ENCODE data around the gene LIN28B.

DNA sequence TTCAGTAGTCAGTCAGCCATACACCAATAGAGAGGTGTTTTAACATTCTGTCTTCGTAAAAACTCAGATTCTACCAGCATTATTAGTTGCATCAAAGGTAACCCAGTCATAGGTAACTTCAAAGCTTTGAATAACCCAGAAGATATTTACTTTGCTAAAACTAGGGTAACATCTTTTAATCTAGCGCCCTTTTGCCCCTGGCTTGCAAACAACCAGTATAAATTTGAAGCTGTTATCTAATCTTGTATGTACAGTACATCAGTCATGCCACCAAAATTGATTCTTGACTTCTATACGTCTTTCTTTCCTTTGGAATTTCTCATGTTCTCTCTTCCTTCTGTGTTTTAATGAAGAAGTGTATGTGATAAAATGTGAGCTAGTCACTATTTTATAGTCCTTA lies 109.3 kb downstream of the LIN28B start:
- TF ChIP-seq, protein P1, sequence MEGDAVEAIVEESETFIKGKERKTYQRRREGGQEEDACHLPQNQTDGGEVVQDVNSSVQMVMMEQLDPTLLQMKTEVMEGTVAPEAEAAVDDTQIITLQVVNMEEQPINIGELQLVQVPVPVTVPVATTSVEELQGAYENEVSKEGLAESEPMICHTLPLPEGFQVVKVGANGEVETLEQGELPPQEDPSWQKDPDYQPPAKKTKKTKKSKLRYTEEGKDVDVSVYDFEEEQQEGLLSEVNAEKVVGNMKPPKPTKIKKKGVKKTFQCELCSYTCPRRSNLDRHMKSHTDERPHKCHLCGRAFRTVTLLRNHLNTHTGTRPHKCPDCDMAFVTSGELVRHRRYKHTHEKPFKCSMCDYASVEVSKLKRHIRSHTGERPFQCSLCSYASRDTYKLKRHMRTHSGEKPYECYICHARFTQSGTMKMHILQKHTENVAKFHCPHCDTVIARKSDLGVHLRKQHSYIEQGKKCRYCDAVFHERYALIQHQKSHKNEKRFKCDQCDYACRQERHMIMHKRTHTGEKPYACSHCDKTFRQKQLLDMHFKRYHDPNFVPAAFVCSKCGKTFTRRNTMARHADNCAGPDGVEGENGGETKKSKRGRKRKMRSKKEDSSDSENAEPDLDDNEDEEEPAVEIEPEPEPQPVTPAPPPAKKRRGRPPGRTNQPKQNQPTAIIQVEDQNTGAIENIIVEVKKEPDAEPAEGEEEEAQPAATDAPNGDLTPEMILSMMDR (IDR thresholded peaks at IDR 0.05 in 2 of 3, conservative IDR thresholded peaks at IDR 0.05 in 1 of 3; ENCODE audit: borderline replicate concordance in 1 of 3, insufficient read depth in 1 of 3, low read depth in 2 of 3, low read length in 2 of 3) = no peak
- TF ChIP-seq, protein P2, sequence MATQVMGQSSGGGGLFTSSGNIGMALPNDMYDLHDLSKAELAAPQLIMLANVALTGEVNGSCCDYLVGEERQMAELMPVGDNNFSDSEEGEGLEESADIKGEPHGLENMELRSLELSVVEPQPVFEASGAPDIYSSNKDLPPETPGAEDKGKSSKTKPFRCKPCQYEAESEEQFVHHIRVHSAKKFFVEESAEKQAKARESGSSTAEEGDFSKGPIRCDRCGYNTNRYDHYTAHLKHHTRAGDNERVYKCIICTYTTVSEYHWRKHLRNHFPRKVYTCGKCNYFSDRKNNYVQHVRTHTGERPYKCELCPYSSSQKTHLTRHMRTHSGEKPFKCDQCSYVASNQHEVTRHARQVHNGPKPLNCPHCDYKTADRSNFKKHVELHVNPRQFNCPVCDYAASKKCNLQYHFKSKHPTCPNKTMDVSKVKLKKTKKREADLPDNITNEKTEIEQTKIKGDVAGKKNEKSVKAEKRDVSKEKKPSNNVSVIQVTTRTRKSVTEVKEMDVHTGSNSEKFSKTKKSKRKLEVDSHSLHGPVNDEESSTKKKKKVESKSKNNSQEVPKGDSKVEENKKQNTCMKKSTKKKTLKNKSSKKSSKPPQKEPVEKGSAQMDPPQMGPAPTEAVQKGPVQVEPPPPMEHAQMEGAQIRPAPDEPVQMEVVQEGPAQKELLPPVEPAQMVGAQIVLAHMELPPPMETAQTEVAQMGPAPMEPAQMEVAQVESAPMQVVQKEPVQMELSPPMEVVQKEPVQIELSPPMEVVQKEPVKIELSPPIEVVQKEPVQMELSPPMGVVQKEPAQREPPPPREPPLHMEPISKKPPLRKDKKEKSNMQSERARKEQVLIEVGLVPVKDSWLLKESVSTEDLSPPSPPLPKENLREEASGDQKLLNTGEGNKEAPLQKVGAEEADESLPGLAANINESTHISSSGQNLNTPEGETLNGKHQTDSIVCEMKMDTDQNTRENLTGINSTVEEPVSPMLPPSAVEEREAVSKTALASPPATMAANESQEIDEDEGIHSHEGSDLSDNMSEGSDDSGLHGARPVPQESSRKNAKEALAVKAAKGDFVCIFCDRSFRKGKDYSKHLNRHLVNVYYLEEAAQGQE (IDR thresholded peaks at IDR 0.05; ENCODE audit: low read depth) = no peak
- TF ChIP-seq POLR2A (IDR thresholded peaks at IDR 0.05; ENCODE audit: borderline replicate concordance, extremely low read depth, insufficient read depth, insufficient read length) (no peak), SIN3A (IDR thresholded peaks at IDR 0.05; ENCODE audit: low read depth) (no peak), ZNF274 (IDR thresholded peaks at IDR 0.05; ENCODE audit: low read depth, low read length) (no peak), POLR2AphosphoS5 (IDR thresholded peaks at IDR 0.05; ENCODE audit: low read depth, low read length) (no peak), RAD21 (IDR thresholded peaks at IDR 0.05; ENCODE audit: low read depth) (no peak)

Data from HCT116 (cell line).